SU-DHL-6 (cell line): ENCODE results near the gene PDP2.

Source experiments
- H2AFZ ChIP-seq: fragments of 200-600 bp; sonication (generic); 2 replicates; pipeline ENCODE4 v1.6.1; 2014; ENCODE audit warnings: low read depth, mild to moderate bottlenecking, moderate library complexity, mixed read lengths, antibody characterized with exemption, low read length; ENCODE audit not compliant: severe bottlenecking
- H3F3A ChIP-seq: fragments of 200-600 bp; shearing (Covaris generic); 2 replicates; pipeline ENCODE4 v1.6.0; 2016; ENCODE audit warnings: antibody characterized with exemption, mild to moderate bottlenecking; ENCODE audit not compliant: insufficient read depth
- H3K27ac ChIP-seq: fragments of 200-600 bp; sonication (generic); 2 replicates; pipeline ENCODE4 v1.5.1; 2016; ENCODE audit warnings: low read depth, mild to moderate bottlenecking, low read length, moderate library complexity, mixed read lengths
- H3K27me3 ChIP-seq: fragments of 200-600 bp; sonication (generic), shearing (Covaris generic); 2 replicates; pipeline ENCODE4 v1.6.0; 2014; ENCODE audit warnings: mild to moderate bottlenecking, low read length
- H3K36me3 ChIP-seq: fragments of 200-600 bp; sonication (generic); 2 replicates; pipeline ENCODE4 v1.6.1; 2014; ENCODE audit warnings: mild to moderate bottlenecking, low read length, mixed read lengths
- H3K4me2 ChIP-seq: fragments of 300-600, 200-600 bp; shearing (Covaris generic), sonication (generic); 2 replicates; pipeline ENCODE4 v1.6.0; 2014; ENCODE audit warnings: low read length, low read depth, mild to moderate bottlenecking; ENCODE audit not compliant: poor library complexity, severe bottlenecking
- H3K4me3 ChIP-seq: fragments of 200-600 bp; sonication (generic); 2 replicates; pipeline ENCODE4 v1.5.1; 2014; ENCODE audit warnings: antibody characterized with exemption, low read length, mild to moderate bottlenecking, mixed read lengths; ENCODE audit not compliant: insufficient read depth, poor library complexity, severe bottlenecking
- H3K79me2 ChIP-seq: fragments of 200-600 bp; sonication (generic); 2 replicates; pipeline ENCODE4 v1.6.1; 2014; ENCODE audit warnings: mild to moderate bottlenecking, low read length, moderate library complexity; ENCODE audit not compliant: insufficient read depth
- H3K9ac ChIP-seq: fragments of 200-600 bp; sonication (generic); 2 replicates; pipeline ENCODE4 v1.7.0; 2014; ENCODE audit warnings: mild to moderate bottlenecking, low read length
- H3K9me2 ChIP-seq: fragments of 200-600 bp; sonication (generic); replicated peaks from 2 replicates; pipeline ENCODE4 v1.6.1; 2014; ENCODE audit warnings: low read length; ENCODE audit not compliant: insufficient read depth
- H3K9me3 ChIP-seq: fragments of 200-600 bp; sonication (generic); 2 replicates; pipeline ENCODE4 v1.6.1; 2014; ENCODE audit warnings: low read length, mixed read lengths; ENCODE audit not compliant: insufficient read depth
- H4K20me1 ChIP-seq: fragments of 200-600 bp; sonication (generic); 2 replicates; pipeline ENCODE4 v1.6.1; 2014; ENCODE audit warnings: low read depth, mild to moderate bottlenecking, antibody characterized with exemption, low read length, moderate library complexity, mixed read lengths
- CTCF ChIP-seq: fragments of 200-600 bp; sonication (generic); IDR thresholded peaks from one replicate; pipeline ENCODE4 v1.5.1; 2017; ENCODE audit warnings: antibody characterized with exemption, mild to moderate bottlenecking, low read length, moderate library complexity; ENCODE audit not compliant: insufficient read depth, poor library complexity, severe bottlenecking
- EZH2phosphoT487 ChIP-seq: fragments of 200-600 bp; sonication (generic), shearing (Covaris generic); conservative IDR thresholded peaks from 2 replicates; pipeline ENCODE4 v1.6.1; 2018; ENCODE audit warnings: mild to moderate bottlenecking, antibody characterized with exemption, low read length, moderate library complexity, mixed read lengths

PDP2 gene

DNA sequence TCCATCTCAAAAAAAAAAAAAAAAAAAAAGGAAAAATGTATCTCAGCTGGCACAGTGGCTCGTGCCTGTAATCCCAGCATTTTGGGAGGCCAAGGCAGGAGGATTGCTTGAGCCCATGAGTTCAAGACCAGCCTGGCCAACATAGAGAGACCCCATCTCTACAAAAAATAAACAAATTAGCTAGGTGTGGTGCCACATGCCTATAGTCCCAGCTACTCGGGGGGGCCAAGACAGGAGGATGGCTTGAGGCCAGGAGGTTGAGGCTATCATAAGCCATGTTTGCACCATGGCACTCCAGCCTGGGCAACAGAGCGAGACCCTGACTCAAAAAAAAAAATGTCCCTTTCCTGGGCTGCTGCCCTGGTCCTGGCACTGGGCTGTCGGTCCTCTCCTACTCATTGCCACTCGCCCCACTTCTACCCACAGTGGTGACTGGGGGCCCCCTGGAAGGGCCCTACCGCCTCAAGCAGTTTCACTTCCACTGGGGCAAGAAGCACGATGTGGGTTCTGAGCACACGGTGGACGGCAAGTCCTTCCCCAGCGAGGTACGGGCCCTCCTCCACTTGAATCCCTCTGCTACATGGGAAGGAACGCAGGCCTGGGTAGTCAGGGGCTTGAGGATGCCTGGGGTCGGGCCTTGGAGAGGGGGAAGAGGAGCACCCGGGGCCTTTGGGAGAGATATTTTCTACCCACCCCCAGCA lies 30.1 kb upstream of the PDP2 start:
- Histone ChIP-seq H3K9me2 (no peaks in the 10 kb centered on the region), H3K27me3 (no peaks in the 10 kb centered on the region), H3K79me2 (no peaks in the 10 kb centered on the region), H3K9me3 (no peaks in the 10 kb centered on the region), H3K4me3 (no peak overlapping the region), H3K4me2 (no peak overlapping the region), H2AFZ (no peak overlapping the region), H3K27ac (no peak overlapping the region), H3K36me3 (no peaks in the 10 kb centered on the region), H3K9ac (no peak overlapping the region), H4K20me1 (no peaks in the 10 kb centered on the region), H3F3A (no peaks in the 10 kb centered on the region)
- TF ChIP-seq EZH2phosphoT487, result no peak
- no peak for TF ChIP-seq CTCF

GRCh38 chr16:66851166-66851964 lies 28.9 kb upstream of the PDP2 start:
- TF ChIP-seq CTCF (no peak), EZH2phosphoT487 (no peak)
- Histone ChIP-seq H3K4me2 (no peak overlapping the region), H3K9ac (no peak overlapping the region), H3K27me3 (no peaks in the 10 kb centered on the region), H3K9me2 (no peaks in the 10 kb centered on the region), H3K27ac (no peak overlapping the region), H3K4me3 (no peak overlapping the region), H3K9me3 (no peaks in the 10 kb centered on the region), H3K36me3 (no peaks in the 10 kb centered on the region), H4K20me1 (no peaks in the 10 kb centered on the region), H2AFZ (no peak overlapping the region), H3F3A (no peaks in the 10 kb centered on the region), H3K79me2 (no peaks in the 10 kb centered on the region)

GRCh38 chr16:66853261-66854139 lies 26.8 kb upstream of the PDP2 start:
- no peak for TF ChIP-seq EZH2phosphoT487
- no peak for TF ChIP-seq CTCF
- Histone ChIP-seq H2AFZ (no peak overlapping the region), H3K4me3 (no peak overlapping the region), H3K9me2 (no peaks in the 10 kb centered on the region), H3K27me3 (no peaks in the 10 kb centered on the region), H3F3A (no peaks in the 10 kb centered on the region), H3K79me2 (no peaks in the 10 kb centered on the region), H3K27ac (no peak overlapping the region), H3K9ac (no peak overlapping the region), H3K4me2 (no peak overlapping the region), H3K36me3 (no peaks in the 10 kb centered on the region), H3K9me3 (no peaks in the 10 kb centered on the region), H4K20me1 (no peaks in the 10 kb centered on the region)
